ENCODE measurements around the gene ATF5.
"Not testable (repeated sequence)": the region's sequence is repeated elsewhere in the genome, so short reads cannot be mapped to it uniquely, and the experiment has no call there.

Gene ATF5

GRCh38 chr19:49923055-49924003 lies 5.7 kb upstream of the ATF5 start:
- DNase-seq = no peak

DNA sequence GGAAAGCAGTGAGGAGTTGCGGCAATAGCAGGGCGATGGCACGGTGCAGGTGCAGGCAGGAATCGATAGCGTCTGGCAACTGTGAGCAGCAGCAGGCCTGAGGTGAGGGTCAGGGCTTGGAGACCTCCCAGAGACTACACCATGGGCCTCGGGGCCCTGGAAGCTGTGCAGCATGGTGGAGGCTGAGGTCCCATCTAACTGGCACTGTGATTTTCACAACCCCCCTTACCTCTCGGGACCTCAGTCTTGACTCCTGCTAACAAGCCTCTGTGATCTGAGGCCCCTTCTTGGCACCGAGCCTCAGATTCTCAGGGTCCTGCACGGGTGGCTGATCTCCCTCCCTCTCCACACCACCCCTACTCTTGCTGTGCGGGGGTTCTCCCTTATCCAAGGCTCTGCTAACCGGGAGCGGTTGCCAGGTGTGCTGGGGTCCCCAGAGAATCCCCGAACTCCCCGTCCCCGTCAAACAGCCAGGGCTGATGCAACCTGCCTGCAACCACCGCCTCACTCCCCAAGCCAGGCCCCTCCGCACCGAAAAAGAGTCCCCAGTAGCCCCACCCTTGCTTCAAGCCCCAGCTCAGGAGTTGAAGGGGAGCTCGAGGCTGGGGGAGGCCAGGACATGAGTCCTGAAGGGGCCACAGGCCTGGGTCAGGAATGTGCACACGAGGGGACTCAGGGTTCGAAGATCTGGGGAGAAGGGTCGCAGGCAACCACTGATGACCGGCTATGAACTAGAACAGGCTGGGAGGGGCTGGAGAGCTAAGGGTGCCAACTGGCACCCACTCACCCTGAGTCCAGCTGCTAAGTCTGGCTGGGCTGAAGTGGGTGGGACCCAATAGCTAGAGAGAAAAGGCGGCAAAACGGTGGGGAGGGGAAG lies 4.8 kb upstream of the ATF5 start:
- no peak for DNase-seq

- DNase-seq = not testable (repeated sequence)
Measured at GRCh38 chr19:49924881-49925210, 4.2 kb upstream of the ATF5 start.

DNA sequence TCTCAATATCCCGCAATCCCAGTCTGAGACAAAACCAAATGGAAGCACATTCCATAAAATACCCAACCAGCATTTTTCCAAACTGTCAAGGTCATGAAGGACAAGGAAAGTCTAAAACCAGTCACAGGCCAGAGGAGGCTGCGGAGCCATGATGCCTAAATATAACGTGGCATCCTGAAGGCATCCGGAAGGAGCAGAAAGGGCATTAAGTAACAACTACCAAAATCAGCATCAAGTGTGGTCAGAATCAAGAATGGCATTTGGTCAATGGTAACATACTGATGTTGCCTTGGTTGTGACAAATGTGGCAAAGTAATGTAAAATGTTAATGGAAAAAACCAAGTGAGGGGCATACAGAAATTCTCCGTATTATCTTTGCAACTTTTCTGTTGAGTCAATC lies 3.5 kb upstream of the ATF5 start:
- DNase-seq = no peak

DNA sequence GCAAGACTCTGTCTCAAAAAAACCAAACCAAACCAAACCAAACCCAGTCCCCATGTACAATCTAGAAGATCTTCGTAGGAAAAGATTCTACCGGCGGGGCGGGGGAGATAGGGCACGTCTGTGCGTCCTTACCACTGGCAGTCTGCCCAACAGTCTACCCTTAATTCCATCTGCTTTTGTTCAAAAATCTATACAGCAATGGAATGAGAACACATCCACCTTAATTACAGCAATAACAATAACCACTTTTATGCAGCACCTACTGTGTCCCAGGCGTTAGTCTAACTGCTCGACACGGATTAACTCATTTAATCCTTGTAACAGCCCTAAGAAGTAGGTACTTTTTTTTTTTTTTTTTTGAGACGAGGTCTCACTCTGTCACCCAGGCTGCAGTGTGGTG lies 2.5 kb upstream of the ATF5 start:
- DNase-seq = no peak

GRCh38 chr19:49927526-49928264 lies 1.3 kb upstream of the ATF5 start:
- no peak for DNase-seq

- peak; percentile 96 for DNase-seq
Measured at GRCh38 chr19:49929611-49930482, 842 bp downstream of the ATF5 start.

DNA sequence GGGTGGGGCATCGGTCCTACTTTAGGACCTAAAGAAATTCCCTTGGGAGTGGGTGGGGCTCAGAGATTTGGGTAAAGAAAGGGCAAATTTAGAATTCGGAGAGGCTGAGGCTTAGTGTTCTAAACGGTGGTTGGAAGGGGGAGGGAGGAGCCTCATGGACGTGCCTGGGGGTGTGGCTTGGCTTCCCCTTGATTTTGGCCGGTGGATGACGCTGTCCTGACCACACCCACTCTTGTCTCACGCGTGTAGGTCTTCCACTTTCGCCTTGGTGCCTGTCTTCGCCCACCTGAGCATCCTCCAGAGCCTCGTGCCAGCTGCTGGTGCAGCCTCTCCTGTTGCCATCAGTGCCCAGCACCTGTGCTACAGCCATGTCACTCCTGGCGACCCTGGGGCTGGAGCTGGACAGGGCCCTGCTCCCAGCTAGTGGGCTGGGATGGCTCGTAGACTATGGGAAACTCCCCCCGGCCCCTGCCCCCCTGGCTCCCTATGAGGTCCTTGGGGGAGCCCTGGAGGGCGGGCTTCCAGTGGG lies 1.5 kb downstream of the ATF5 start:
- no peak for DNase-seq

- DNase-seq = no peak
Measured at GRCh38 chr19:49931293-49932040, 2.5 kb downstream of the ATF5 start.

DNA sequence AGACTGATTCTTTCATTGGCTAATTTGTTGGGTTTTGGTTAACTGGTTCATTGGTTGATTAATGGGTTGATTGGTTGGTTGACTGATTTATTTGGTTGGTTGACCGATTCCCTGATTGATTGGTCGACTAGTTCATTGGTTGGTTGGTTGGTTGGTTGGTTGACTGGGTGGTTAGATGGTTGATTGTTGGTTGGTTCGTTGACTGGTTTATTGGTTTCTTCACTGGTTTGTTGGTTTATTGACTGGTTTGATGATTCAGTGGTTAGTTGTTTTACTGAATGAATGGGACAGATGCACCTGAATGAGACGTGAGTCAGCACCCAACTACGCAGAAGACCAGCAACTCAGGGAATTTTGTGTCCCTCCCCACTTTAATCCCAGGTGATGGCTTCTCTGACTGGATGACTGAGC lies 3.0 kb downstream of the ATF5 start:
- DNase-seq = no peak

- DNase-seq = no peak
Measured at GRCh38 chr19:49932731-49933131, 3.7 kb downstream of the ATF5 start.

- DNase-seq = no peak
Measured at GRCh38 chr19:49933643-49934042, 4.6 kb downstream of the ATF5 start.

GRCh38 chr19:49936549-49936948 lies 7.5 kb downstream of the ATF5 start:
- no peak for DNase-seq

DNA sequence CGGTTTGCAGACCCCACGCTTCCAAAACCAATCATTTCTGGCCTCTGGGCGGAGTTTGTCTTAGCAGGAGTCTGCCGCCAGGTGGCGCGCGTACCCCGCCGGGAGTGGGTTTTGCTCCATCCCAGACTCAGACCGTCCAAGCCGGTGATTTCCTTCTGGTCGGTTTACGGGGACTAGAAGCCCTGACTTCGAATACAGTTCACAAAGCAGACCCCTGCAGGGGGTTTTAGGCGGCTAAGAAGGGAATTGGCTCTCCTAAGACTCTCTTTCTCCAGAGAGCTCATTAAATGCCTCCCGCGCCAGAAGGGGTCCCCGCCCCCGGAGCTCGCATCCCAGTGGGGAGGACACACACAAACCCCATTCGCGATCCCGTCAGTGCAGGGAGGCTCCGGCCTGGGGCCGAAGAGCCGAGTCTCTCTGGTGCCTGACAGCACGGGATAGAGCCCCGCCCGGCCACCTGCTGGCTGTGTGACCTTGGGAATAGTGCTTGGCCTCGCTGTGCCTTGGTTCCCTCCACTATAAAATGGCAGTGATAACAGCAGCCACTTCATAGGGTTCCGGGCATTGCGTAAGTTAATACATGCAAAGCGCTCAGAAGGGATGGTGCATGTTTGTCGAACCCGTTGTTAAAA lies 8.9 kb downstream of the ATF5 start:
- DNase-seq = peak; percentile 93

- DNase-seq = no peak
Measured at GRCh38 chr19:49938662-49939061, 9.7 kb downstream of the ATF5 start.

DNA sequence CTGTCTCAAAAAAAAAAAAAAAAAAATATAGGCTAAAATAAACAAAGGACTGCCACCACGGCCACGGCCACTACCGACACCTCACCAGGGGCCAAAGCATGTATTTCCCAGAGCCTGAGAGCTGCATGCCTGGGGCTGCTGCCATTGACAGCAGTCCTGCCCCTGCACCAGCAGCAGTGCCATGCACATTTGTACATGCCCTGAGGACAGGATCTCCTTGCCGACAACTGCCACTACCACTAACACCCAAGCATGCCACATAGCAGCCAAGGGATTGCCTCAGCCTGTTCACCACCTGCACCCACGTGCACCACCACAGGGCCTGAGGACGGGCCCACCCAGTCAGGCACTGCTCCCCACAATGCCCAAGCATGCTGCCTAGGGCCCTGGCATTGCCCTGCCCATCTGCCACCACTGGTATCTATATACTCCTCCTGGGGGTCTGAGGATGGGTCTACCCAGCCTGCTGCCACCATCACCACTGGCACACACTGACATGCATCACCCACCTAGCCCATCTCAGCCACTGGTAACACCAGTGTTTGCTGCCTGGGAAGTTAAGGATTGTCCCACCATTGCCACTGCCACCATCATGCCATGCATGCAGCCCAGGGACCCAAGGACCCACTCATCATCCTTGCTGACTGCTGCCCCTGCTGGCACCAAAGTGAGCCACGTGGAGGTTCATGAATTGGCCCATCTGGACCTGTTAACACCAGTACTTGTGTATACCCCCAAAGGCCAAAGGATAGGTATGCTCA lies 10.9 kb downstream of the ATF5 start:
- no peak for DNase-seq

DNA sequence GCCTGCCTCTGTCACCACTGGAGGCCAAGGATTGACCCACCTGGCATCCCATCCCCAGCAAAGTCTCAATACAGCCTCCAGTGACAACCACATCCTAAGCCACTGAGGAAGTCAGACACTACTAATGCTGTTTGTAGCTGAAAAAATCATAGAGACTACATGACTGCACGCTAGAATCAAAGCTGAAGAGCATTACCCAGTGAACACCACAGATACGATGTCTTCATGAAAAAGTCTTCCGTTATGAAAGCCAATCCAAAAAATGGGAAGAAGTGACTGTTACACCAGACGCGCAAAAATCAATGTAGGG lies 11.4 kb downstream of the ATF5 start:
- DNase-seq = no peak

DNA sequence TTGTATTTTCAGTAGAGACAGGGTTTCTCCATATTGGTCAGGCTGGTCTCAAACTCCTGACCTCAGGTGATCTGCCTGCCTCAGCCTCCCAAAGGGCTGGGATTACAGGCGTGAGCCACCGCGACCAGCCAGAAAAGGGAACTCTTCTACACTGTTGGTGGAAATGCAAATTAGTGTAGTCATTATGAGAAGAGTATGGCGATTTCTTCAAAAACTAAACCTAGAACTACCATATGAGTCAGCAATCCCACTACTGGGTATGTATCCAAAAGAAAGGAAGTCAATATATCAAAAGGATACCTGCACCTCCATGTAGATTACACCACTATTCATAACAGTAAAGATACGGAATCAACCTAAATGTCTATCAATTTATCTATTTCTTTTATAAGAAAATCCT lies 15.6 kb downstream of the ATF5 start:
- not testable (repeated sequence) for DNase-seq

- no peak for DNase-seq
Measured at GRCh38 chr19:49946415-49946814, 17.4 kb downstream of the ATF5 start.

All from stimulated activated CD8-positive, alpha-beta memory T cell treated with anti-CD3 and anti-CD28 coated beads, Interleukin-4, amount 100 ng/mL, for 48 hours (primary cell).